Activated CD4-positive, CD25-positive, alpha-beta regulatory T cell treated with anti-CD3 and anti-CD28 coated beads, Interleukin-2, amount 50 U/mL, for 24 hours (primary cell): ENCODE results near the gene LINC00632.

Experiments
- ATAC-seq, 2 donors: fragments of 150-1000 bp; cut with Tn5 transposase; one replicate each; pipeline ENCODE4 v1.10.0; 2021; ENCODE audit warnings: mild to moderate bottlenecking in 1 of 2, moderate library complexity in 1 of 2

Gene LINC00632

GRCh38 chrX:140765043-140765784 is 55.7 kb downstream of the LINC00632 start:
- ATAC-seq: no peak

GRCh38 chrX:140766024-140766611 is 56.6 kb downstream of the LINC00632 start:
- no peak for ATAC-seq

- no peak for ATAC-seq
These were observed 58.1 kb downstream of the LINC00632 start for GRCh38 chrX:140767646-140768045.

- ATAC-seq: no peak
These were observed 65.7 kb downstream of the LINC00632 start for GRCh38 chrX:140775211-140775610.

GRCh38 chrX:140776320-140776719 is 66.8 kb downstream of the LINC00632 start:
- ATAC-seq: no peak

- ATAC-seq: no peak
These were observed 85.1 kb downstream of the LINC00632 start for GRCh38 chrX:140794642-140795041.

GRCh38 chrX:140799216-140799615 is 89.7 kb downstream of the LINC00632 start:
- no peak for ATAC-seq

- ATAC-seq: no peak
These were observed 94.7 kb downstream of the LINC00632 start for GRCh38 chrX:140804292-140804691.

- ATAC-seq: no peak
These were observed 106.3 kb downstream of the LINC00632 start for GRCh38 chrX:140815868-140816267.

- ATAC-seq: no peak
These were observed 108.4 kb downstream of the LINC00632 start for GRCh38 chrX:140817943-140818342.

- ATAC-seq: no peak
These were observed 111.7 kb downstream of the LINC00632 start for GRCh38 chrX:140821280-140821679.

- ATAC-seq: no peak
These were observed 112.6 kb downstream of the LINC00632 start for GRCh38 chrX:140822184-140822583.

- no peak for ATAC-seq
These were observed 113.3 kb downstream of the LINC00632 start for GRCh38 chrX:140822861-140823260.

GRCh38 chrX:140836874-140837273 is 127.3 kb downstream of the LINC00632 start:
- no peak for ATAC-seq
